ENCODE data around the gene CEBPZOS. TPM values are rescaled to one million over a fixed set of nuclear protein-coding genes. Genes with fewer than 3 reads are reported as not detected.
A peak's percentile ranks its signal among the peaks of the same experiment; 100 is the strongest.

Gene CEBPZOS
- total and polyA plus RNA-seq, 2 of the 8 experiments (the other 6 are each of a cell fraction or from before 2014, with no cell fraction given) = 27.3 to 43.5 TPM

DNA sequence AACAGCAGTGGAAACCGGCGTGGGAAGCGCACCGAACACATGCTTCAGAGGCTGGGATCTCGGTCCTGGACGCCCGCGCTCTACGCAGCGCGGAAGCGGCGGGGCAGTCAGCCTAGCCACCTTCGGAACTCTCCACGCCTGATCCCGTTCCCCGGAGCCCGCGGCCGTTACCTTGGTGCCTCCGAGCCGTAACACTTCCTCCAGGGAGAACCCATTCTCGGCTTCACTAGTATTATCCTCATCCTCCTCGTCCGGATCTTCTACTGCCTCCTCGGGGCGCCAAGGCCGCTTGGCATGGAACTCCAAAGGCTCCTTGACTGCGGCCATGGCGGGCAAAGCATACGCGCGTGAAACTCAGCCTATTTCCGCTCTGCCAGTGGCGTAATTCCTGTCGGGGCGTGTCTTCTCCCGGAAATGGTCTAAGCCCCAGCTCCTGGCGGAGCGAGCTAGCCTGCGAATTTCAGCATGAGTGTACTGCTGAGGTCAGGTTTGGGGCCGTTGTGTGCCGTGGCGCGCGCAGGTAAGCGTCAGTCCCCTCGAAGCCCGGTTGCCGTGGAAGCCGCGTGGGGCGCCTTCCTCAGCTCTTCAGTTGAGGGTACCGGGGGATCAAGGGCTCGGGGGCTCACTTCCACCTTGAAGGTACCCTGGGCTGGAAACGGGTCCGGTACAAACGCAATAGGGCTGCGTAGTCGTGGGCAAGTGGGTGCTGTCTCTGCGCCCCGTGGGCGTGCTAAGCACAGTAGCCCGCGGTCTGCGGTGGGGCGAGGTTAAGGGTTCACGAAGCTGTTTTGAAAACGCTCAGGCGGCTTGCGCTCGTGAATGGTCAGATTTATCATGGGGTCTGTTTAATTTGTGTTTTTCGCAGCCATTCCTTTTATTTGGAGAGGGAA, 35.2 kb downstream of the CEBPZOS start, which contains the start of the genes CEBPZ and NDUFAF7 (continued):
- TF ChIP-seq, protein P1, sequence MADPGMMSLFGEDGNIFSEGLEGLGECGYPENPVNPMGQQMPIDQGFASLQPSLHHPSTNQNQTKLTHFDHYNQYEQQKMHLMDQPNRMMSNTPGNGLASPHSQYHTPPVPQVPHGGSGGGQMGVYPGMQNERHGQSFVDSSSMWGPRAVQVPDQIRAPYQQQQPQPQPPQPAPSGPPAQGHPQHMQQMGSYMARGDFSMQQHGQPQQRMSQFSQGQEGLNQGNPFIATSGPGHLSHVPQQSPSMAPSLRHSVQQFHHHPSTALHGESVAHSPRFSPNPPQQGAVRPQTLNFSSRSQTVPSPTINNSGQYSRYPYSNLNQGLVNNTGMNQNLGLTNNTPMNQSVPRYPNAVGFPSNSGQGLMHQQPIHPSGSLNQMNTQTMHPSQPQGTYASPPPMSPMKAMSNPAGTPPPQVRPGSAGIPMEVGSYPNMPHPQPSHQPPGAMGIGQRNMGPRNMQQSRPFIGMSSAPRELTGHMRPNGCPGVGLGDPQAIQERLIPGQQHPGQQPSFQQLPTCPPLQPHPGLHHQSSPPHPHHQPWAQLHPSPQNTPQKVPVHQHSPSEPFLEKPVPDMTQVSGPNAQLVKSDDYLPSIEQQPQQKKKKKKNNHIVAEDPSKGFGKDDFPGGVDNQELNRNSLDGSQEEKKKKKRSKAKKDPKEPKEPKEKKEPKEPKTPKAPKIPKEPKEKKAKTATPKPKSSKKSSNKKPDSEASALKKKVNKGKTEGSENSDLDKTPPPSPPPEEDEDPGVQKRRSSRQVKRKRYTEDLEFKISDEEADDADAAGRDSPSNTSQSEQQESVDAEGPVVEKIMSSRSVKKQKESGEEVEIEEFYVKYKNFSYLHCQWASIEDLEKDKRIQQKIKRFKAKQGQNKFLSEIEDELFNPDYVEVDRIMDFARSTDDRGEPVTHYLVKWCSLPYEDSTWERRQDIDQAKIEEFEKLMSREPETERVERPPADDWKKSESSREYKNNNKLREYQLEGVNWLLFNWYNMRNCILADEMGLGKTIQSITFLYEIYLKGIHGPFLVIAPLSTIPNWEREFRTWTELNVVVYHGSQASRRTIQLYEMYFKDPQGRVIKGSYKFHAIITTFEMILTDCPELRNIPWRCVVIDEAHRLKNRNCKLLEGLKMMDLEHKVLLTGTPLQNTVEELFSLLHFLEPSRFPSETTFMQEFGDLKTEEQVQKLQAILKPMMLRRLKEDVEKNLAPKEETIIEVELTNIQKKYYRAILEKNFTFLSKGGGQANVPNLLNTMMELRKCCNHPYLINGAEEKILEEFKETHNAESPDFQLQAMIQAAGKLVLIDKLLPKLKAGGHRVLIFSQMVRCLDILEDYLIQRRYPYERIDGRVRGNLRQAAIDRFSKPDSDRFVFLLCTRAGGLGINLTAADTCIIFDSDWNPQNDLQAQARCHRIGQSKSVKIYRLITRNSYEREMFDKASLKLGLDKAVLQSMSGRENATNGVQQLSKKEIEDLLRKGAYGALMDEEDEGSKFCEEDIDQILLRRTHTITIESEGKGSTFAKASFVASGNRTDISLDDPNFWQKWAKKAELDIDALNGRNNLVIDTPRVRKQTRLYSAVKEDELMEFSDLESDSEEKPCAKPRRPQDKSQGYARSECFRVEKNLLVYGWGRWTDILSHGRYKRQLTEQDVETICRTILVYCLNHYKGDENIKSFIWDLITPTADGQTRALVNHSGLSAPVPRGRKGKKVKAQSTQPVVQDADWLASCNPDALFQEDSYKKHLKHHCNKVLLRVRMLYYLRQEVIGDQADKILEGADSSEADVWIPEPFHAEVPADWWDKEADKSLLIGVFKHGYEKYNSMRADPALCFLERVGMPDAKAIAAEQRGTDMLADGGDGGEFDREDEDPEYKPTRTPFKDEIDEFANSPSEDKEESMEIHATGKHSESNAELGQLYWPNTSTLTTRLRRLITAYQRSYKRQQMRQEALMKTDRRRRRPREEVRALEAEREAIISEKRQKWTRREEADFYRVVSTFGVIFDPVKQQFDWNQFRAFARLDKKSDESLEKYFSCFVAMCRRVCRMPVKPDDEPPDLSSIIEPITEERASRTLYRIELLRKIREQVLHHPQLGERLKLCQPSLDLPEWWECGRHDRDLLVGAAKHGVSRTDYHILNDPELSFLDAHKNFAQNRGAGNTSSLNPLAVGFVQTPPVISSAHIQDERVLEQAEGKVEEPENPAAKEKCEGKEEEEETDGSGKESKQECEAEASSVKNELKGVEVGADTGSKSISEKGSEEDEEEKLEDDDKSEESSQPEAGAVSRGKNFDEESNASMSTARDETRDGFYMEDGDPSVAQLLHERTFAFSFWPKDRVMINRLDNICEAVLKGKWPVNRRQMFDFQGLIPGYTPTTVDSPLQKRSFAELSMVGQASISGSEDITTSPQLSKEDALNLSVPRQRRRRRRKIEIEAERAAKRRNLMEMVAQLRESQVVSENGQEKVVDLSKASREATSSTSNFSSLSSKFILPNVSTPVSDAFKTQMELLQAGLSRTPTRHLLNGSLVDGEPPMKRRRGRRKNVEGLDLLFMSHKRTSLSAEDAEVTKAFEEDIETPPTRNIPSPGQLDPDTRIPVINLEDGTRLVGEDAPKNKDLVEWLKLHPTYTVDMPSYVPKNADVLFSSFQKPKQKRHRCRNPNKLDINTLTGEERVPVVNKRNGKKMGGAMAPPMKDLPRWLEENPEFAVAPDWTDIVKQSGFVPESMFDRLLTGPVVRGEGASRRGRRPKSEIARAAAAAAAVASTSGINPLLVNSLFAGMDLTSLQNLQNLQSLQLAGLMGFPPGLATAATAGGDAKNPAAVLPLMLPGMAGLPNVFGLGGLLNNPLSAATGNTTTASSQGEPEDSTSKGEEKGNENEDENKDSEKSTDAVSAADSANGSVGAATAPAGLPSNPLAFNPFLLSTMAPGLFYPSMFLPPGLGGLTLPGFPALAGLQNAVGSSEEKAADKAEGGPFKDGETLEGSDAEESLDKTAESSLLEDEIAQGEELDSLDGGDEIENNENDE (IDR thresholded peaks at IDR 0.05; ENCODE audit: insufficient replicate concordance, low read length) = no peak
- TF ChIP-seq SRF (IDR thresholded peaks at IDR 0.05; ENCODE audit: low read depth, low read length) (no peak), EZH2 (IDR thresholded peaks at IDR 0.05; ENCODE audit: low read depth, low read length, severe bottlenecking) (no peak), ASH2L (IDR thresholded peaks at IDR 0.05; ENCODE audit: low read length) (peak; percentile 75), KDM5A (IDR thresholded peaks at IDR 0.05; ENCODE audit: low read length) (peak; percentile 66; the same call in 1 of the 2 replicates), CREB1 (IDR thresholded peaks at IDR 0.05) (peak; percentile 77), SP4 (IDR thresholded peaks at IDR 0.05; ENCODE audit: low read length) (0 out of 2 replicates have a peak, but pooled peaks have one; percentile 53), RAD21 (IDR thresholded peaks at IDR 0.05 in 1 of 2, conservative IDR thresholded peaks at IDR 0.05 in 1 of 2; ENCODE audit: low read depth in 2 of 2, low read length in 2 of 2) (no peak)

All from H1 (cell line).